Measurements from ENCODE around the gene HIVEP1. TPM values are rescaled to one million over a fixed set of nuclear protein-coding genes. Genes with fewer than 3 reads are reported as not detected.

The HIVEP1 gene
- total and polyA plus RNA-seq, 2 of the 13 experiments (the other 11 are each of a cell fraction or from before 2014, with no cell fraction given) = 7.4 to 9.9 TPM

DNA sequence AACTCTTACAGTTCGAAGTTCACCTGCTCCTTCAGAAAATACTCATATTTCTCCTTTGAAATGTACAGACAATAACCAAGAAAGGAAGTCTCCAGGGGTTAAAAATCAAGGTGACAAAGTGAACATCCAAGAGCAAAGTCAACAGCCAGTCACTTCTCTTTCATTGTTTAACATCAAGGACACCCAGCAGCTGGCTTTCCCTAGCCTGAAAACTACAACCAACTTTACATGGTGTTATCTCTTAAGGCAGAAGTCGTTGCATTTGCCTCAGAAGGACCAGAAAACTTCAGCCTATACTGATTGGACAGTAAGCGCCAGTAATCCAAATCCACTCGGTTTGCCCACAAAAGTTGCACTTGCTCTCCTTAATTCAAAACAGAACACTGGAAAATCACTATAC lies 113.3 kb downstream of the HIVEP1 start:
- H2AFZ ChIP-seq (ENCODE audit: low read length) = no peak overlapping the region

More for the DNA sequence above, 113.3 kb downstream of the HIVEP1 start:
- Histone ChIP-seq H3K4me3 (replicated peaks in 1 of 3; ENCODE audit: insufficient read depth in 1 of 3, low read depth in 2 of 3, low read length in 3 of 3) (no peak overlapping the region), H4K20me1 (ENCODE audit: insufficient read depth, low read length) (no peaks in the 10 kb centered on the region), H3K27me3 (ENCODE audit: control insufficient read depth in 1 of 2, insufficient read depth in 2 of 2, low read length in 2 of 2) (no peaks in the 10 kb centered on the region), H3K4me2 (ENCODE audit: low read depth, low read length) (no peak overlapping the region), H3K27ac (ENCODE audit: extremely low read length, insufficient read depth, low read length) (no peak overlapping the region), H3K9me3 (ENCODE audit: low read length) (no peaks in the 10 kb centered on the region), H3K9ac (ENCODE audit: insufficient read depth, low read depth, low read length) (no peak overlapping the region), H3K4me1 (ENCODE audit: insufficient read depth, low read length) (no peaks in the 10 kb centered on the region), H3K36me3 (replicated peaks in 1 of 2; ENCODE audit: control insufficient read depth in 1 of 2, insufficient read depth in 2 of 2, low read length in 2 of 2) (peaks cover 6 to 26% of the 10 kb centered on the region in 2 experiments), H3K79me2 (ENCODE audit: insufficient read depth, low read length) (no peaks in the 10 kb centered on the region)
- 79% methylated on average over 4 of the region's 4 CpGs for WGBS (ENCODE audit: low lambda C conversion rate)
- BruUV-seq (replicated peaks) = TSS peak; percentile 17
- intact Hi-C loops (cut with micrococcal nuclease; ENCODE audit: unreplicated experiment) (no loop called here), in situ Hi-C loops (cut with HindIII; ENCODE audit: extremely low pct_ligation_motif_present, low pct_unique_long_range_greater_than_20kb) (no loop called here)
- TF ChIP-seq ZNF7 (CRISPR knock-in tag; IDR thresholded peaks at IDR 0.05) (no peak), MYNN (CRISPR knock-in tag; IDR thresholded peaks at IDR 0.05; ENCODE audit: low read depth) (no peak), RXRA (CRISPR knock-in tag; IDR thresholded peaks at IDR 0.05) (no peak), ZSCAN31 (CRISPR knock-in tag; IDR thresholded peaks at IDR 0.05; ENCODE audit: low read depth) (no peak), ZFP82 (CRISPR knock-in tag; IDR thresholded peaks at IDR 0.05; ENCODE audit: borderline replicate concordance) (no peak), MLLT10 (CRISPR knock-in tag; IDR thresholded peaks at IDR 0.05) (no peak), MED1 (CRISPR knock-in tag; IDR thresholded peaks at IDR 0.05) (no peak), SSRP1 (CRISPR knock-in tag; IDR thresholded peaks at IDR 0.05) (no peak)
- TF ChIP-seq, protein P1, sequence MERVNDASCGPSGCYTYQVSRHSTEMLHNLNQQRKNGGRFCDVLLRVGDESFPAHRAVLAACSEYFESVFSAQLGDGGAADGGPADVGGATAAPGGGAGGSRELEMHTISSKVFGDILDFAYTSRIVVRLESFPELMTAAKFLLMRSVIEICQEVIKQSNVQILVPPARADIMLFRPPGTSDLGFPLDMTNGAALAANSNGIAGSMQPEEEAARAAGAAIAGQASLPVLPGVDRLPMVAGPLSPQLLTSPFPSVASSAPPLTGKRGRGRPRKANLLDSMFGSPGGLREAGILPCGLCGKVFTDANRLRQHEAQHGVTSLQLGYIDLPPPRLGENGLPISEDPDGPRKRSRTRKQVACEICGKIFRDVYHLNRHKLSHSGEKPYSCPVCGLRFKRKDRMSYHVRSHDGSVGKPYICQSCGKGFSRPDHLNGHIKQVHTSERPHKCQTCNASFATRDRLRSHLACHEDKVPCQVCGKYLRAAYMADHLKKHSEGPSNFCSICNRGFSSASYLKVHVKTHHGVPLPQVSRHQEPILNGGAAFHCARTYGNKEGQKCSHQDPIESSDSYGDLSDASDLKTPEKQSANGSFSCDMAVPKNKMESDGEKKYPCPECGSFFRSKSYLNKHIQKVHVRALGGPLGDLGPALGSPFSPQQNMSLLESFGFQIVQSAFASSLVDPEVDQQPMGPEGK (CRISPR knock-in tag; IDR thresholded peaks at IDR 0.05) = no peak
- TF ChIP-seq, protein P2, sequence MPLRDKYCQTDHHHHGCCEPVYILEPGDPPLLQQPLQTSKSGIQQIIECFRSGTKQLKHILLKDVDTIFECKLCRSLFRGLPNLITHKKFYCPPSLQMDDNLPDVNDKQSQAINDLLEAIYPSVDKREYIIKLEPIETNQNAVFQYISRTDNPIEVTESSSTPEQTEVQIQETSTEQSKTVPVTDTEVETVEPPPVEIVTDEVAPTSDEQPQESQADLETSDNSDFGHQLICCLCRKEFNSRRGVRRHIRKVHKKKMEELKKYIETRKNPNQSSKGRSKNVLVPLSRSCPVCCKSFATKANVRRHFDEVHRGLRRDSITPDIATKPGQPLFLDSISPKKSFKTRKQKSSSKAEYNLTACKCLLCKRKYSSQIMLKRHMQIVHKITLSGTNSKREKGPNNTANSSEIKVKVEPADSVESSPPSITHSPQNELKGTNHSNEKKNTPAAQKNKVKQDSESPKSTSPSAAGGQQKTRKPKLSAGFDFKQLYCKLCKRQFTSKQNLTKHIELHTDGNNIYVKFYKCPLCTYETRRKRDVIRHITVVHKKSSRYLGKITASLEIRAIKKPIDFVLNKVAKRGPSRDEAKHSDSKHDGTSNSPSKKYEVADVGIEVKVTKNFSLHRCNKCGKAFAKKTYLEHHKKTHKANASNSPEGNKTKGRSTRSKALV (CRISPR knock-in tag; IDR thresholded peaks at IDR 0.05) = no peak
- DNase-seq (ENCODE audit: low spot score) (no peak), ATAC-seq (no peak), FAIRE-seq (no peak)
- ChIA-PET POLR2A (no interaction called here), CTCF (ENCODE audit: low intra/inter-chr PET ratio, low total read pairs) (no interaction called here)

All from HepG2 (cell line).